ENCODE measurements around the gene HECA. TPM values are rescaled to one million over a fixed set of nuclear protein-coding genes. Genes with fewer than 3 reads are reported as not detected.

The HECA gene
- 10 to 100 TPM; 11.2 to 15.0 TPM for polyA plus RNA-seq

GRCh38 chr6:139134817-139135577, at the start of gene HECA:
TSS of gene HECA (plus strand) at chr6:139135080. CDS start at chr6:139135397, 317 bp downstream.
- Histone ChIP-seq H3K9me3 (ENCODE audit: control insufficient read depth in 2 of 2, insufficient read depth in 1 of 2, low read depth in 1 of 2, low read length in 1 of 2) (no peaks in the 10 kb centered on the region), H3K36me3 (ENCODE audit: control insufficient read depth in 2 of 2, insufficient read depth in 2 of 2, low read length in 1 of 2) (no peaks in the 10 kb centered on the region), H3K27me3 (ENCODE audit: control insufficient read depth in 1 of 2, insufficient read depth in 2 of 2, low read length in 2 of 2) (no peaks in the 10 kb centered on the region), H3K27ac (ENCODE audit: low read depth in 2 of 2, low read length in 1 of 2) (peak within 1 kb of the TSS; percentile 95 to 98), H3K4me3 (ENCODE audit: low read depth in 1 of 2, low read length in 2 of 2) (peak within 1 kb of the TSS; percentile 73 to 91), H3K4me1 (ENCODE audit: control insufficient read depth in 2 of 2, insufficient read depth in 2 of 2, low read length in 1 of 2) (no peaks in the 10 kb centered on the region)
- WGBS, 2 donors: 1% methylated on average over 91 to 105 of the region's 105 CpGs

GRCh38 chr6:139091826-139092225, 43.1 kb upstream of the HECA start:
- Histone ChIP-seq H3K9me3 (ENCODE audit: control insufficient read depth in 2 of 2, insufficient read depth in 1 of 2, low read depth in 1 of 2, low read length in 1 of 2) (no peaks in the 10 kb centered on the region), H3K36me3 (ENCODE audit: control insufficient read depth in 2 of 2, insufficient read depth in 2 of 2, low read length in 1 of 2) (no peaks in the 10 kb centered on the region), H3K4me1 (ENCODE audit: control insufficient read depth in 2 of 2, insufficient read depth in 2 of 2, low read length in 1 of 2) (no peaks in the 10 kb centered on the region), H3K4me3 (ENCODE audit: low read depth in 1 of 2, low read length in 2 of 2) (no peak overlapping the region), H3K27me3 (ENCODE audit: control insufficient read depth in 1 of 2, insufficient read depth in 2 of 2, low read length in 2 of 2) (no peaks in the 10 kb centered on the region), H3K27ac (ENCODE audit: low read depth in 2 of 2, low read length in 1 of 2) (no peak overlapping the region)
- 91 to 98% methylated on average over 1 of the region's 1 CpG for WGBS, 2 donors

GRCh38 chr6:139099984-139100383, 34.9 kb upstream of the HECA start:
- no peaks in the 10 kb centered on the region for H3K4me1 ChIP-seq (ENCODE audit: control insufficient read depth in 2 of 2, insufficient read depth in 2 of 2, low read length in 1 of 2)
- H3K9me3 ChIP-seq (ENCODE audit: control insufficient read depth in 2 of 2, insufficient read depth in 1 of 2, low read depth in 1 of 2, low read length in 1 of 2): no peaks in the 10 kb centered on the region
- no peak overlapping the region for H3K4me3 ChIP-seq (ENCODE audit: low read depth in 1 of 2, low read length in 2 of 2)
- WGBS, 2 donors: 74 to 81% methylated on average over 2 of the region's 2 CpGs
- H3K36me3 ChIP-seq (ENCODE audit: control insufficient read depth in 2 of 2, insufficient read depth in 2 of 2, low read length in 1 of 2): no peaks in the 10 kb centered on the region
- H3K27ac ChIP-seq (ENCODE audit: low read depth in 2 of 2, low read length in 1 of 2): no peak overlapping the region
- no peaks in the 10 kb centered on the region for H3K27me3 ChIP-seq (ENCODE audit: control insufficient read depth in 1 of 2, insufficient read depth in 2 of 2, low read length in 2 of 2)

- Histone ChIP-seq H3K27me3 (ENCODE audit: control insufficient read depth in 1 of 2, insufficient read depth in 2 of 2, low read length in 2 of 2) (no peaks in the 10 kb centered on the region), H3K27ac (ENCODE audit: low read depth in 2 of 2, low read length in 1 of 2) (no peak overlapping the region), H3K4me1 (ENCODE audit: control insufficient read depth in 2 of 2, insufficient read depth in 2 of 2, low read length in 1 of 2) (peaks cover 0 to 3% of the 10 kb centered on the region in 2 donors), H3K4me3 (ENCODE audit: low read depth in 1 of 2, low read length in 2 of 2) (no peak overlapping the region), H3K36me3 (ENCODE audit: control insufficient read depth in 2 of 2, insufficient read depth in 2 of 2, low read length in 1 of 2) (no peaks in the 10 kb centered on the region), H3K9me3 (ENCODE audit: control insufficient read depth in 2 of 2, insufficient read depth in 1 of 2, low read depth in 1 of 2, low read length in 1 of 2) (no peaks in the 10 kb centered on the region)
- 82 to 89% methylated on average over 6 of the region's 6 CpGs for WGBS, 2 donors
Observed at GRCh38 chr6:139107051-139107450, 27.8 kb upstream of the HECA start.

GRCh38 chr6:139108378-139108777, 26.5 kb upstream of the HECA start:
- no peaks in the 10 kb centered on the region for H3K36me3 ChIP-seq (ENCODE audit: control insufficient read depth in 2 of 2, insufficient read depth in 2 of 2, low read length in 1 of 2)
- H3K4me3 ChIP-seq (ENCODE audit: low read depth in 1 of 2, low read length in 2 of 2): no peak overlapping the region
- WGBS, 2 donors: 74 to 94% methylated on average over 8 of the region's 8 CpGs
- peaks cover 0 to 3% of the 10 kb centered on the region in 2 donors for H3K4me1 ChIP-seq (ENCODE audit: control insufficient read depth in 2 of 2, insufficient read depth in 2 of 2, low read length in 1 of 2)
- H3K27ac ChIP-seq (ENCODE audit: low read depth in 2 of 2, low read length in 1 of 2): no peak overlapping the region
- H3K9me3 ChIP-seq (ENCODE audit: control insufficient read depth in 2 of 2, insufficient read depth in 1 of 2, low read depth in 1 of 2, low read length in 1 of 2): no peaks in the 10 kb centered on the region
- no peaks in the 10 kb centered on the region for H3K27me3 ChIP-seq (ENCODE audit: control insufficient read depth in 1 of 2, insufficient read depth in 2 of 2, low read length in 2 of 2)

GRCh38 chr6:139109558-139109957, 25.3 kb upstream of the HECA start:
- H3K27ac ChIP-seq (ENCODE audit: low read depth in 2 of 2, low read length in 1 of 2): no peak overlapping the region
- no peaks in the 10 kb centered on the region for H3K36me3 ChIP-seq (ENCODE audit: control insufficient read depth in 2 of 2, insufficient read depth in 2 of 2, low read length in 1 of 2)
- no peaks in the 10 kb centered on the region for H3K27me3 ChIP-seq (ENCODE audit: control insufficient read depth in 1 of 2, insufficient read depth in 2 of 2, low read length in 2 of 2)
- H3K4me3 ChIP-seq (ENCODE audit: low read depth in 1 of 2, low read length in 2 of 2): no peak overlapping the region
- peaks cover 0 to 3% of the 10 kb centered on the region in 2 donors for H3K4me1 ChIP-seq (ENCODE audit: control insufficient read depth in 2 of 2, insufficient read depth in 2 of 2, low read length in 1 of 2)
- H3K9me3 ChIP-seq (ENCODE audit: control insufficient read depth in 2 of 2, insufficient read depth in 1 of 2, low read depth in 1 of 2, low read length in 1 of 2): no peaks in the 10 kb centered on the region
- 66 to 73% methylated on average over 5 of the region's 5 CpGs for WGBS, 2 donors

GRCh38 chr6:139112146-139112545, 22.7 kb upstream of the HECA start:
- Histone ChIP-seq H3K4me1 (ENCODE audit: control insufficient read depth in 2 of 2, insufficient read depth in 2 of 2, low read length in 1 of 2) (peaks cover 0 to 3% of the 10 kb centered on the region in 2 donors), H3K27me3 (ENCODE audit: control insufficient read depth in 1 of 2, insufficient read depth in 2 of 2, low read length in 2 of 2) (no peaks in the 10 kb centered on the region), H3K36me3 (ENCODE audit: control insufficient read depth in 2 of 2, insufficient read depth in 2 of 2, low read length in 1 of 2) (no peaks in the 10 kb centered on the region), H3K4me3 (ENCODE audit: low read depth in 1 of 2, low read length in 2 of 2) (no peak overlapping the region), H3K9me3 (ENCODE audit: control insufficient read depth in 2 of 2, insufficient read depth in 1 of 2, low read depth in 1 of 2, low read length in 1 of 2) (no peaks in the 10 kb centered on the region), H3K27ac (ENCODE audit: low read depth in 2 of 2, low read length in 1 of 2) (peak overlapping the region; percentile 54 to 56)
- 41 to 54% methylated on average over 3 of the region's 3 CpGs for WGBS, 2 donors

GRCh38 chr6:139112561-139112960, 22.3 kb upstream of the HECA start:
- Histone ChIP-seq H3K27me3 (ENCODE audit: control insufficient read depth in 1 of 2, insufficient read depth in 2 of 2, low read length in 2 of 2) (no peaks in the 10 kb centered on the region), H3K4me3 (ENCODE audit: low read depth in 1 of 2, low read length in 2 of 2) (no peak overlapping the region), H3K27ac (ENCODE audit: low read depth in 2 of 2, low read length in 1 of 2) (peak overlapping the region in 1 of 2 donors; percentile 3), H3K9me3 (ENCODE audit: control insufficient read depth in 2 of 2, insufficient read depth in 1 of 2, low read depth in 1 of 2, low read length in 1 of 2) (no peaks in the 10 kb centered on the region), H3K36me3 (ENCODE audit: control insufficient read depth in 2 of 2, insufficient read depth in 2 of 2, low read length in 1 of 2) (no peaks in the 10 kb centered on the region), H3K4me1 (ENCODE audit: control insufficient read depth in 2 of 2, insufficient read depth in 2 of 2, low read length in 1 of 2) (peaks cover 0 to 3% of the 10 kb centered on the region in 2 donors)
- WGBS, 2 donors: 41 to 53% methylated on average over 7 of the region's 7 CpGs

GRCh38 chr6:139114746-139115145, 20.1 kb upstream of the HECA start:
- Histone ChIP-seq H3K4me3 (ENCODE audit: low read depth in 1 of 2, low read length in 2 of 2) (no peak overlapping the region), H3K27me3 (ENCODE audit: control insufficient read depth in 1 of 2, insufficient read depth in 2 of 2, low read length in 2 of 2) (no peaks in the 10 kb centered on the region), H3K27ac (ENCODE audit: low read depth in 2 of 2, low read length in 1 of 2) (no peak overlapping the region), H3K4me1 (ENCODE audit: control insufficient read depth in 2 of 2, insufficient read depth in 2 of 2, low read length in 1 of 2) (peaks cover 0 to 3% of the 10 kb centered on the region in 2 donors), H3K36me3 (ENCODE audit: control insufficient read depth in 2 of 2, insufficient read depth in 2 of 2, low read length in 1 of 2) (no peaks in the 10 kb centered on the region), H3K9me3 (ENCODE audit: control insufficient read depth in 2 of 2, insufficient read depth in 1 of 2, low read depth in 1 of 2, low read length in 1 of 2) (no peaks in the 10 kb centered on the region)
- WGBS, 2 donors: 78 to 83% methylated on average over 3 of the region's 3 CpGs

Measured in esophagus (tissue), 2 donors.